ENCODE results near the gene FCRLA.
"Not testable (repeated sequence)": the region's sequence is repeated elsewhere in the genome, so short reads cannot be mapped to it uniquely, and the experiment has no call there.

The FCRLA gene, protein sequence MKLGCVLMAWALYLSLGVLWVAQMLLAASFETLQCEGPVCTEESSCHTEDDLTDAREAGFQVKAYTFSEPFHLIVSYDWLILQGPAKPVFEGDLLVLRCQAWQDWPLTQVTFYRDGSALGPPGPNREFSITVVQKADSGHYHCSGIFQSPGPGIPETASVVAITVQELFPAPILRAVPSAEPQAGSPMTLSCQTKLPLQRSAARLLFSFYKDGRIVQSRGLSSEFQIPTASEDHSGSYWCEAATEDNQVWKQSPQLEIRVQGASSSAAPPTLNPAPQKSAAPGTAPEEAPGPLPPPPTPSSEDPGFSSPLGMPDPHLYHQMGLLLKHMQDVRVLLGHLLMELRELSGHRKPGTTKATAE

DNA sequence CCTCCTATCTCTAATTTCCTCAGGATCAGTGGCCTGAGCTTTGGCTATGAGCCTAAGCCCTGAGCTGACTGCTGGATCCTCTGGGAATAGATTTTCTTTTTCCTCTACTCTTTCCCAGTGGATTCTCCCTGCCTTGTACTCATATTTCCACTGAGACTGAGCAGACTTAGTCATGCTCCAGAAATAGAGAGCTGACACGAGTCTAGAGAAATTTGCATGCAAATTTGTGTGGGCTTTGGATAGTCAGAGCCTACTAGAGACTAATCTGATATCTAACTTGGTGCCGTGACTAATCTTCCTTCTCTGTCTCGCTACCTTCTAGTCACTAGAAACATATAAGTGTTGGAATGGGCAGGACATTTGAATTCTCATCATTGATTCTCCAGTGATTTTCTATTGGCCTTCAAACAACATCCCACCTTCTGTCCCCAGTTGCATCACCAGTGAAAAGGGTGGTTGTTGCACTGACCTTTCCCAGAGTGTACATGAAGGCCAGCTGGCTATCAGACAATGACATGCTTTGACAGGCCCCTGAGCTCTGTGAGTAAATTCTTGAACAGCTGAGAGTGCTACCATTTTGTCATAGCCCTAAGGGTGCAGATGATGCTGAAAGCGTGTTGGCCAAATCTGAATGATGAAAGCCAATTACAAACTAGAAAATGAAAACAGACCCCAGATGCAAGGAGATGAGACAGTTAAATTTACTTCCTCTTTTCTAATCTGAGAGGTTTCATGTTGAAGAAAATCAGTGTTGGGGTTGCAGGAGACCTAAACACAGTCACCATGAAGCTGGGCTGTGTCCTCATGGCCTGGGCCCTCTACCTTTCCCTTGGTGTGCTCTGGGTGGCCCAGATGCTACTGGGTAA, at the start of gene FCRLA:
Gene FCRLA (plus strand): TSS at position 748 of the 866 bp plus-strand sequence. CDS start 36 bp downstream, at position 784.
- DNase-seq = no peak

DNA sequence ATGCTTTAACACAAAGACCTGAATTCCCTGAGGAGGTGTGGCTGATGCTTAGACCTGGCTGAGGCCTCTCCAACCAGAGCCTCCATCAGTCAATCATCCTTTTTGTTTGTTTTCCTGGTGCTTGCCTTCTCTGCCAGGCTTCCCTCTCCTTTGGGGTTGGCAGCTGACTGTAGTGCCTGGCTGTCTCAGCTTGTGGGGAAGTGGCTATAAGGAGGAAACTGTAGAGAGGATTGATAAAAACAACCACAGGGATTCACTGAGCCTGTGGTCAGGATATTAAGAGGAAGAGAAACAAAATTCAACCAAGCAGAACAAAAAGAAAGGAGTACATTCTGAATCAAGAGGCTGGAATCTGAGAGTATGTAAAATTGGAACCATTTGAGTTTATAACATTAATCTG, 48.5 kb upstream of the FCRLA start:
- DNase-seq = not testable (repeated sequence)

DNA sequence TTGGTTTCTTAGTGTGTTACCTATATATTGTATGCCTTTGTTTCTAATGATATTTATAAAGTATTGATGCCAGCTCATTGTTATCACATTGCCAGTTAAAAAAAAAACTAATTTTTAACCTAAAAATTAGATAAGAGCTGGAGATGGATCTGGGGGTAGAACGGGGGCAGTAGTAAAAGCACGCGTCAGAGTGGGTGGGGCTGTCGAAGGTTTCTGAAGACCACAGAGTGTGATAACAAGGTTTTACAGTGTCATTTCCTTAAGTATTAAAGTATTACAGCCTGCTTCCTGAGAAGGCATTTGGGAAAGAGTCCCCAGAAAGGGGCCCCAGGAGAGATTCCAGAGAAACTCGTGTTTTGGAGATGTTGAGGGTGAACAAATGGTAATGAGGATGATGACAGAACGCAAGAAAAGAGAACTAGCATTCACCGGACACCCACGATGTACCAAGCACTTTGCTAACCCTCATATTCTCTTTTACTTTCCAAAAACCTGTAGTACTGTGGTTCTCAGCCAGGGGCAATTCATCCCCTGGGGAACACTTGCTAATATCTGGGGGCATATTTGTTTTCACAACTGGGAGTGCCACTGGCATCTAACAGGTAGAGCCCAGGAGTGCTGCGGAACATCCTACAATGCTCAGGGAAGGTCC, 45.2 kb upstream of the FCRLA start:
- DNase-seq = not testable (repeated sequence)

DNA sequence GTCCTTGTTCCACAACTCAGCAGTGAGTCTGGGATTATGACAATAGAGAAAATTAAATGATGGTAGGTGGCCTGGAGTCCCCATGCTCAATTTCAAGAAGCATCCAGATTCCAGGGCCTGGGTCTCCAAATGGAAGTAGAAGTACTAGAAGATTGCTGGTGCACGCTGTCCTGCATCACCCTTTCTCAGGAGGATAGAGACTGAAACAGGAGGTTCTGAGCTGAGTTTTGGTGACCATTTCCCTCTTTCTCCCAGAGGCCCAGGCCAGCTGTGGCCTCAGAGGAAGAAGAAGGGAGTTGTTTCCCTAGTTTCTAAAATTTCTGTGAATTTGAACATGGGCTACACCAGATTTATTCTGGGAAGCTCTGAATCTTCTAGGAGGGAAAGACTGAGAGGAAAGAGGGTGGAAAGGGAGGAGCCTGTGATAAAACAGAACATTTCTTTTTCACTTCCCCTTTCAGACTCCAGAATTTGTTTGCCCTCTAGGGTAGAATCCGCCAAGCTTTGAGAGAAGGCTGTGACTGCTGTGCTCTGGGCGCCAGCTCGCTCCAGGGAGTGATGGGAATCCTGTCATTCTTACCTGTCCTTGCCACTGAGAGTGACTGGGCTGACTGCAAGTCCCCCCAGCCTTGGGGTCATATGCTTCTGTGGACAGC, 44.2 kb upstream of the FCRLA start, which contains the start of gene FCGR2B:
Gene FCGR2B (plus strand): TSS at position 460 of the 656 bp plus-strand sequence. CDS start 99 bp downstream, at position 559.
- DNase-seq = not testable (repeated sequence)

DNA sequence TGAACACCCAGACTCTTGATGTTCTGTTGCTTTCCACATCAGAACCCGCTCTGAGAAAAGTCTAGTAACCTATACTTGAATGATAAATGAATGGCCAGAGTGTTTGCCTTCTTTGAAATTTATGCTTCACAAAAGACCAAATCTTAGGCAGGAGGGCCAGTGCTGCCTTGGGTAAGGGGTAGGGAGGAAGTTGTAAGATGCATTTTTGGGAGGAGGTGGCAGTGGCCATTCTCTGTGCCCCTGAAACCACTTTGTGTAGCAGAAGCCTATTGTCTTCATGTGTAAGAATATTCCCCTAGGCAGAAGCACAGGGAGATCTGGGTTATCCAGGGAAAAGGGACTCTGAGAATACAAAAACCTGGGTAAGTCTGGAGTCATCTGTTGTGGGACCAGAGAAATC, 43.5 kb upstream of the FCRLA start:
- DNase-seq = not testable (repeated sequence)

DNA sequence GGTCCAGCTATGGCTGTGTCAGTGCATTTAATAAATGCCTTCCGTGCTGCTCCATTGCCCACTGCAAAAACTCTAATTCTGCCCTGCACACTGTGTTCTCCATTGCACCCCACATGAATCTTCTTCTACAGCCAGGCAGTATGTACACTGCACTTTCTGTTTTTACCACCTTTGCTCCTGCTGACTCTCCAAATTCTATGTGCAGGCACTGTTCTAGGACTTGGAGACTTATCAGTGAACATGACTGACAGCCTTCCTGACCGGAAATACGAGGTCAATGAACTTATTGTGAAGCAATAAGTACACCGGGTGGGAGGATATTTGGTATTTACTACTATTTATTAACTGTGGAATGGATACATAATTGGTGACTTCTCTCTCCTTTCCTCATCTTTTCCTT, 42.3 kb upstream of the FCRLA start:
- not testable (repeated sequence) for DNase-seq

DNA sequence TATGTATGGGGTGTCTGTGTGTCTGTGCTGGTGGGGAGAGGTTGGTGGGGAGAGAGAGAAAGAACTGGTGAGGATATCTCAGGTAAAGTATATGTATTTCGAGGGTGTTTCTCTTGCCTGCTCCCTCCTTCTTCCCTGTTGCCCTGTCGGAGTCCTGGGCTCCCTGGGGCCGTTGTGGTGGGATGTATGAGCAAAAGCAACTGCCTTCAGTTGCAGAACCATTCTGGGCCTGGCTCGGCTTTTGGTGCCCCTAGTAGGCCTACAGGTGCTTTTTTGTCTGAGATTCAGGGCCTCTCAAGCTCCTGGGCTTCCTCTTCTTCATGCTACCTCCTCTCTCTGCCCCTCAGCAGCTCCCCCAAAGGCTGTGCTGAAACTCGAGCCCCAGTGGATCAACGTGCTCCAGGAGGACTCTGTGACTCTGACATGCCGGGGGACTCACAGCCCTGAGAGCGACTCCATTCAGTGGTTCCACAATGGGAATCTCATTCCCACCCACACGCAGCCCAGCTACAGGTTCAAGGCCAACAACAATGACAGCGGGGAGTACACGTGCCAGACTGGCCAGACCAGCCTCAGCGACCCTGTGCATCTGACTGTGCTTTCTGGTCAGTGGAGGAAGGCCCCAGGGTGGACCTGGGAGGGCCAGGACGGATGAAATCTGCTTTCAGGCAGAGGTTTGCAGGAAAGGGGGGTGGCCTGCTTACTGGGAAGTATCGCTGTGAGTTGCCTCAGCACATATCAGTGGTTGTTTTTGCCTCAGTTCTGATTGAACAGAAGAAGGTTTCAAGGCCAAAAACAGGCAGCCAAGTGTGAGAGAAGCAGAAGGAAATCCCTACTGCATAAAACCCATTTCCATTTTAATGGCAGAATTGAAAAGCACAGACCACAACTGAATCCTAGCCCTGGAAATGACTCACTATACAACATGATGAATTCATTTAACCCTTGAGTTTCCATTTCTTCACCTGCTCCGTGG, 35.7 kb upstream of the FCRLA start:
- not testable (repeated sequence) for DNase-seq

DNA sequence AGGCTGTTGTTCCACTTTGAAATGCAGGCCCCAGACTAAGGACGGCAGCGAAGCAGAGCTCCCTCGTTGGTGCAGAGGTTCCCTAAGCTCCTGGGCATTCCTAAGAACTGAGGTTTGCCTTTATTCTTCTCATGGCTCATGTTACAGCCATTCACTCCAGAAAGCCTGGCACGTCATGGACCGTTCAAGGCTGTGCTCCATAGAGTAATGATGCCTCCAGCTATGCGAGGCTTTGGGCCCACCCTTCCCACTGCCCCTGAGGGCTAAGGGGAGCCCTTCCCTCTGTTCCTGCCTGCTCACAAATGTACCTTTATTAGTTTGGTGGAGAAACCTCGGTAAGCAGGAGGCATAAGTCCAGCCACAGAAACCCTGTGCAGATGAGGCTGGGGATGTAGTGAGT, 33.6 kb upstream of the FCRLA start:
- not testable (repeated sequence) for DNase-seq

DNA sequence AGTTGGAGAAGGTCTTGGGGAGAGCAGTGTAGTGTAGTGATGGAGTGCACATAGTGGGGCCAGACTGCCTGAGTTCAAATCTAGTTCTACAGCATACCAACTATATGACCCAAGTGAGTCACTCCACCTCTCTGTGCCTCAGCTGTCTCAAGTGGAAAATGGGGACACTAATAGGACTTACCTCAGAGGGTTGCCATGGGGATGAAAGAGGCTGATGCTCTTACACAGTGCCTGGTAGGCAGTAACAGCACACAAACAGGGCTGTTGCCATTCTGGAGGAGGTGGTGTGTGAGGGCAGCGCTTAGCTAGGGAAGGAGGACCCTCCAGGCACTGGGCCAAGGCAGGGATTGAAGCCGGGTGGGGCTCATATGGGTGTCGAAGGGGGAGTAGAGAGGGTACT, 32.6 kb upstream of the FCRLA start:
- DNase-seq = not testable (repeated sequence)

DNA sequence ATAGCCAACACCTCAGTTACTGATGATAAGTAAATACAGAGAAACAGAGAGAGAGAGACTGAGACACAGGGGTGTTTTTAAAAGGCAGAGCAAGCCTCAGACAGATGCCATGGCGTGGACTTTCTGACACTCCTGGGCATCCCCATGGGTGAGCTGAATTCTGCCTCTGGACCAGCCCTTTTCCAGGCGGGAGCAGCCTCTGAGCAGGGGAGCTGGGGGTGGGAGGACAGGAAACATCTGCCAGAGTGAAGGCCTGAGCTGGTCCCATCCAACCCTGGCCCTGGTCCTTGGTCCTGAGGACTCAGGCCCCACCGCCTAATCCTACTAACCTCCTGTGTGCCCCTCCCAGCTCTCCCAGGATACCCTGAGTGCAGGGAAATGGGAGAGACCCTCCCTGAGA, 32.1 kb upstream of the FCRLA start:
- DNase-seq = not testable (repeated sequence)

DNA sequence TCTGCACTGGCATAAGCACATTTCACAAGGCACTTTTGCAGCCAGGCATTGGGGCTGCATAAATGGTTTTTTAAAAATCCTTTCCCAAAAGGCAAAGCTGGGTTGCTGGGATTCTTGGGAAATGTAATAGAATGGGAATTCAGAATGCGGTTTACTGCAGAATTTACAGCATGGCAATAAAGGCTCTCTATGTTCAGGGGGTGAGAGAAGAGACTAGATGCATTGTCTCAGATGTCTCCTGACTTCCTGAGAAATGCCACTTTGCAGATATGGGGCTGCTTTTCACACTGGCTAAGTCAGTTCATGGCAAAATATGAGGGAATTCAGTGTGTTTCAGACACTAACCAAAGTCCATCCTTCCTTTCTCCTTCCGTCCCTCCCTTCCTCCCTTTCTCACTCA, 30.6 kb upstream of the FCRLA start:
- no peak for DNase-seq

DNA sequence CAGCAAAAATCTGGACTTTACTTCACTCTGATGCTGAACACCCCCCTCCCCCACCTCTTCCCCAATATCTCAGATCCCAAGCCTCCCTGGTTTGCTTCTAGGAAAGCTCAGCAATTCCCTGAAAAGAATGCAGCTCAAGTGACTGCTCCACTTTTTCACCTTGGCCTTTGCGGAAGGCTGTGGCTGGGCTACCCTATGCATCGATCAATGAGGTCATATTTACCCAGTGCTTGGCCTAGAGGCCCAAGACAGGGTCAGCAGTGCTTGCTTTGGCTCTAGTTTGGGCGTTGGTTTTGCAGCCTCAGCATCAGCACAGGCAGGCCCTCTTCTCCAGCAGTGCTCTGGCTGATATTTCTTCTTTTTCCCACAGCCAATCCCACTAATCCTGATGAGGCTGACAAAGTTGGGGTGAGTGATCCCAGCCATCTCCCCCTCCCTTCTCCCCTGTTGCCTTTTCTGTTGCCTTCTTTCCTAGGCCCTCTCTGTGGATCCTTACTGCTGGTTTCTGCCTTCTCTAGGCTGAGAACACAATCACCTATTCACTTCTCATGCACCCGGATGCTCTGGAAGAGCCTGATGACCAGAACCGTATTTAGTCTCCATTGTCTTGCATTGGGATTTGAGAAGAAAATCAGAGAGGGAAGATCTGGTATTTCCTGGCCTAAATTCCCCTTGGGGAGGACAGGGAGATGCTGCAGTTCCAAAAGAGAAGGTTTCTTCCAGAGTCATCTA, 29.9 kb upstream of the FCRLA start:
- no peak for DNase-seq

DNA sequence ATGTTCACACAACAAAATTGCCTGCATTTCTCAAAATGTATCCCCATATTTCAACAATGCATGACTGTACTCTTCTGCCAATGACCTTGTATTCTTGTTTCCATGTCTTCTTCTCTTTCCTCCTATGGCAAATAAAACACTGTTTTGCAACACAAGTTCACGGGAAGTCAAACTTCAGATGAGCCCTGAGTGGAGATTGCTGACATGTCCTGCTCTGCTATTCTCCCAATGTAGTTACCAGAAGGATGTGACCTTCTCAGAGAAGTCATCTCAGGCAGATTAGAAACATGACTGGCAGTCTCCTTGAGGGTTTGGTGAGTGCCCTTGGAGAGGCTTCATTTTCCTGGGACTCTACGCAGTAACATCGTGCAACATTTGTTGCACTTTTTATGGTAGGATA, 28.5 kb upstream of the FCRLA start:
- DNase-seq = no peak

DNA sequence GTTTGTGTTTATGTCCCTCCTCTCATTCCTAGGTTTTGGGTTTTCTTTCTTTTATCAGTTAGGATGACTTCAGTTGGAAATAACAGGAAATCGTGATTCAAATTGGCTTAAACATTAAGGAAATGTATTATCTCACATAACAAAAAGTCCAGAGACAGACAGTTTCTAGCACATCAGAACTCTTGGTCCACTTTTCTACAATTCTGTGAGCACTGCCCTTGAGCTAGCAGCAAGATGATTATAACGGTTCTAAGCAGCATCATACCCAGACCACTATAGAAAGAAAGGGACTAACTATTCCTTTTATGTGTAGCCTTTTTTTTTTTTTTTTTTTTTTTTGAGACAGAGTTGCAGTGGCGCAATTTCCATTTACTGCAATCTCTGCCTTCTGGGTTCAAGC, 25.1 kb upstream of the FCRLA start:
- no peak for DNase-seq

DNA sequence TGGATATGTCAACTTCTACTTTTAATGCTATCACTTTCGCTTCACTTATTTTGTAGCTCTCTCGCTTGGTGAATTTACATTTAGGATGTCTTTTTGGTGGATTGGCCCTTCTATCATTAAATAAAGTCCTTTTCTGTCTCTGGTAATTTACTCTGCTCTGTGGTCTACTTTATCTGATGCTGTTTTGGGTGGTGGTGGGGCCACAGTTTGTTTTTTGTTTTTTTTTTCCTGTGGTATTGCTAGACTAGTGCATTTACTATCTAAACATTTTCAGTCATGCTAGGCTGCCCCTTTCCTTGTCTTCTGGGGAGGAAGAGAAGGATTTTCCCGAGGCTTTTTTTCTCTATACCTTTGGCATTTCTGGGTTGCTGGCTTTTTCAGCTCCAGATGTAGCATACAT, 18.1 kb upstream of the FCRLA start:
- no peak for DNase-seq

DNA sequence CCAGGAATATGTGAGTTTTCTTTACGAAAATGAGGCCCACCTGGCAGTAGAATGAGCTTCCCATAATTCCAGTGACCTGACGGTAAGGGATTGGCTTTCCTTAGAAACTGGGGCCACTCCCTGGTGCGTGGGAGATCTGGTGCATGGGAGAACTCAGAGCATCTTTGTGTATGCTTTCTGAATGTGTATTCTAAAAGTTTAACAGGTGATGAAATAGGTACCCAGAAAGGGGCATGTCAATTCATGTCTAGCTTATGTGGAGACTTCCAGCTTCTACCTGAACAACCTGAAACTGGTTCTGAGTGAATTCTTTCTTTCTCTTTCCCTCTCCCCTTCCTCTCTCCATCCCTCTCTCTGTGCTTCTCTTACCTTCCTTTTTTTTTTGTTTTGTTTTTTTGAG, 15.2 kb upstream of the FCRLA start:
- DNase-seq = no peak

DNA sequence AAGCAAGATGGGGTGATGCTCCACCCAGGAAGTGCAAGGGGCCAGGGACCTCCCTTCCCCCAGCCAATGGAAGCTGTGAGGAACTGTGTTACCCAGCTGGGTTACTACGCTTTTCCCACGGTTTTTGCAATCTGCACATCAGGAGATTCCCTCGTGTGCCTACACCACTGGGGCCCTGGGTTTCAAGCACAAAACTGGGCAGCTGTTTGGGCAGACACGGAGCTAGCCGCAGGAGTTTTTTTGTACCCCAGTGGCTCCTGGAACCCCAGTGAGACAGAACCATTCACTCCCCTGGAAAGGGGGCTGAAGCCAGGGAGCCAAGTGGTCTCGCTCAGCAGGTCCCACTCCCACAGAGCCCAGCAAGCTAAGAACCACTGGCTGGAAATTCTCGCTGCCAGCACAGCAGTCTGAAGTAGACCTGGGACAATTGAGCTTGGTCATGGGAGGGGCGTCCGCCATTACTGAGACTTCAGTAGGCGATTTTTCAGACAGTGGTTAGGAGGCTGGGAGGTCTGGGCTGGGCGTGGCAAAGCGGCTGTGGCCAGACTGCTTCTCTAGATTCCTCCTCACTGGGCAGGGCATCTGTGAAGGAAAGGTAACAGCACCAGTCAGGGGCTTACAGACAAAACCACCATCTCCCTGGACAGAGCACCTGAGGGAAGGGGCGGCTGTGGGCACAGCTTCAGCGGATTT, 13.9 kb upstream of the FCRLA start:
- not testable (repeated sequence) for DNase-seq

DNA sequence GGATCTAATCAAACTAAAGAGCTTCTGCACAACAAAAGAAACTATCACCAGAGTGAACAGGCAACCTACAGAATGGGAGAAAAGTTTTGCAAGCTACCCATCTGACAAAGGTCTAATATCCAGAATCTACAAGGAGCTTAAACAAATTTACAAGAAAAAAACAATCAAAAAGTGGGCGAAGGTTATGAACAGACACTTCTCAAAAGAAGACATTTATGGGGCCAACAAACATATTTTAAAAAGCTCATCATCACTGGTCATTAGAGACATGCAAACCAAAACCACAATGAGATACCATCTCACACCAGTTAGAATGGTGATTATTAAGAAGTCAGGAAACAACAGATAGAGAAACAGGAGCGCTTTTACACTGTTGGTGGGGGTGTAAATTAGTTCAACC, 8.7 kb upstream of the FCRLA start:
- not testable (repeated sequence) for DNase-seq

DNA sequence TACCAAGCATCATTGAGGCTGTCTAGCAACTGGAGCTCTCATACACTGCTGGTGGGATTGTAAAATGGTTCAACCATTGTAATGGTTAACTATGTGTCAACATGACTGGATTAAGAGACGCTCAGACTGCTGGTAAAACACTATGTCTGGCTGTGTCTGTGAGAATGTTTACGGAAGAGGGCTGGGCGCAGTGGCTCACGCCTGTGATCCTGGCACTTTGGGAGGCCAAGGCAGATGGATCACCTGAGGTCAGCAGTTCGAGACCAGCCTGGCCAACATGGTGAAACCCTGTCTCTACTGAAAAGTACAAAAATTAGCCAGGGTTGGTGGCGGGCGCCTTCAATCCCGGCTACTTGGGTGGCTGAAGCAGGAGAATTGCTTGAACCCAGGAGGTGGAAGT, 4.8 kb upstream of the FCRLA start:
- peak in 1 of 2 experiments; percentile 61 for DNase-seq

DNA sequence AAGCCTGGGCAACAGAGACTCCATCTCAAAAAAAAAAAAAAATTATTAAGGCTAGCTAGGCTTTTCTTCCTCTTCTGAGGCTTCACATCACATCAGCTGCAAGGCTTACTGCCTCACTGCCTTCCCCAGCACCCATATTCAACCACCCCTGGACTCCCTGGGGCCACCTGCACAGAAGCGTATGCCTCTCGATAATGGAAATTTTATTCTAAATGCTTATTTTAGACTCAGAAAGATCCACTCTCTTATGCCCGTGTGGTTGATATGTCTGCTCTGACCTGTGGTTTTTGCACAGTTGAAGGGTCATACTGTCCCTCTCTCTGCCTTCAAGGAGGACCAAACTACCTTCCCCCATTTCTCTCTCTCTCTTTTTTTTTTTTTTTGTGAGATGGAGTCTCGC, 1.5 kb upstream of the FCRLA start:
- no peak for DNase-seq
